H1 (cell line): Measurements from ENCODE around the gene CLDN15. TPM values are rescaled to one million over a fixed set of nuclear protein-coding genes. Genes with fewer than 3 reads are reported as not detected.

Experiments used
- CHD7 ChIP-seq: fragments of 300-600 bp; sonication (generic); IDR thresholded peaks from 2 replicates; pipeline ENCODE4 v1.7.1; 2012; ENCODE audit warnings: low read length, moderate library complexity, mild to moderate bottlenecking, inconsistent platforms; ENCODE audit not compliant: insufficient replicate concordance
- TBP ChIP-seq: IDR thresholded peaks from 2 replicates; pipeline ENCODE4 v1.6.1; 2011; ENCODE audit warnings: low read depth, low read length, improper control_type of control experiment
- polyA plus RNA-seq, 7 experiments: library from polyadenylated mRNA; depleted of rRNA in 3 of 7; stranded (reverse) in 5 of 7; unstranded in 2 of 7; fragments of >200 nt in 5 of 7; fragments of 200-250 nt in 2 of 7; gene quantifications; 1 replicate in 5 of 7; 2 replicates in 1 of 7; 4 replicates in 1 of 7; pipeline versions ENCODE4 v1.2.1 to v1.2.3, GENCODE V29; 2011 to 2013; ENCODE audit warnings: missing spikeins in 2 of 7, mixed read lengths in 2 of 7
- total RNA-seq: library from RNA; stranded (reverse); fragmentation: NEBNext Ultra II Directional; extraction: Animal tissue kit (Norgen Biotek cat#: 25700); gene quantifications from 2 replicates; pipeline ENCODE4 v1.2.1, GENCODE V29; 2021

CLDN15 gene
- total and polyA plus RNA-seq, 2 of the 8 experiments (the other 6 are each of a cell fraction or from before 2014, with no cell fraction given), result 5.5 to 7.6 TPM

- TF ChIP-seq CHD7 (no peak), TBP (no peak)
Observed at GRCh38 chr7:101222275-101222830, 15.2 kb downstream of the CLDN15 start (continued).
